T-helper 1 cell treated with Interleukin-12 subunit alpha and Interleukin-12 subunit beta and Interleukin-4 antibody, amounts not matched to agents 30 ng/mL and 1 ng/mL, for 36 hours (primary cell): ENCODE results near the gene FHOD3. TPM values are rescaled to one million over a fixed set of nuclear protein-coding genes. Genes with fewer than 3 reads are reported as not detected.
"Not testable (repeated sequence)": the region's sequence is repeated elsewhere in the genome, so short reads cannot be mapped to it uniquely, and the experiment has no call there.

Source experiments
- intact Hi-C: fragments of 100-400 bp; cut with micrococcal nuclease; formaldehyde crosslinking; loops from one replicate; pipeline ENCODE4 v1.15.1; 2024
- total RNA-seq: library from RNA; stranded (reverse); gene quantifications from 2 replicates; pipeline ENCODE4 v1.2.3, GENCODE V29; 2022

FHOD3 gene
- total RNA-seq, 1 donor from 2014 or later, result not detected

GRCh38 chr18:36348971-36349417 lies 51.5 kb downstream of the FHOD3 start:
- intact Hi-C loops, result no loop called here

GRCh38 chr18:36349552-36349951 lies 52.0 kb downstream of the FHOD3 start:
- intact Hi-C loops, result no loop called here

- intact Hi-C loops, result no loop called here
Measured at GRCh38 chr18:36350251-36350651, 52.7 kb downstream of the FHOD3 start.

- intact Hi-C loops, result no loop called here
Measured at GRCh38 chr18:36350839-36351469, 53.4 kb downstream of the FHOD3 start.

GRCh38 chr18:36352384-36352783 lies 54.9 kb downstream of the FHOD3 start:
- intact Hi-C loops, result no loop called here

- intact Hi-C loops, result no loop called here
Measured at GRCh38 chr18:36354989-36355388, 57.5 kb downstream of the FHOD3 start.

GRCh38 chr18:36355511-36355910 lies 58.0 kb downstream of the FHOD3 start:
- intact Hi-C loops, result no loop called here

- intact Hi-C loops, result not testable (repeated sequence)
Measured at GRCh38 chr18:36356741-36357140, 59.2 kb downstream of the FHOD3 start.

- intact Hi-C loops, result no loop called here
Measured at GRCh38 chr18:36358141-36358540, 60.6 kb downstream of the FHOD3 start.

GRCh38 chr18:36360256-36360909 lies 62.9 kb downstream of the FHOD3 start:
- intact Hi-C loops, result no loop called here

- intact Hi-C loops, result no loop called here
Measured at GRCh38 chr18:36364911-36365624, 67.6 kb downstream of the FHOD3 start.

GRCh38 chr18:36365836-36366775 lies 68.6 kb downstream of the FHOD3 start:
- intact Hi-C loops, result no loop called here

GRCh38 chr18:36366994-36367839 lies 69.7 kb downstream of the FHOD3 start:
- intact Hi-C loops, result no loop called here

- intact Hi-C loops, result no loop called here
Measured at GRCh38 chr18:36368889-36369288, 71.4 kb downstream of the FHOD3 start.

GRCh38 chr18:36372903-36373311 lies 75.4 kb downstream of the FHOD3 start:
- intact Hi-C loops, result no loop called here

GRCh38 chr18:36374262-36374661 lies 76.7 kb downstream of the FHOD3 start:
- intact Hi-C loops, result no loop called here

- intact Hi-C loops, result no loop called here
Measured at GRCh38 chr18:36375118-36375517, 77.6 kb downstream of the FHOD3 start.

- intact Hi-C loops, result no loop called here
Measured at GRCh38 chr18:36376361-36376760, 78.8 kb downstream of the FHOD3 start.

GRCh38 chr18:36377626-36378025 lies 80.1 kb downstream of the FHOD3 start:
- intact Hi-C loops, result no loop called here

- intact Hi-C loops, result no loop called here
Measured at GRCh38 chr18:36378205-36378604, 80.7 kb downstream of the FHOD3 start.
